GM12892 (cell line): Measurements from ENCODE around the gene ADAM23.

Experiments used
- DNase-seq: peaks from one replicate; pipeline ENCODE4 v3.0.0; 2011; ENCODE audit not compliant: insufficient read length
- FAIRE-seq: peaks from 2 replicates; lab custom pipeline; 2011; peaks lifted over from hg19 to GRCh38; lab: Jason Lieb, UNC
- POLR2A ChIP-seq: IDR thresholded peaks from 2 replicates; pipeline ENCODE4 v1.6.1; 2011; ENCODE audit warnings: low read depth, low read length, control low read depth
- POLR2AphosphoS5 ChIP-seq: IDR thresholded peaks from 2 replicates; pipeline ENCODE4 v1.6.1; 2011; ENCODE audit warnings: low read depth, low read length, control low read depth
- TAF1 ChIP-seq: IDR thresholded peaks from 2 replicates; pipeline ENCODE4 v1.6.1; 2011; ENCODE audit warnings: low read depth, mild to moderate bottlenecking, control low read depth, low read length, borderline replicate concordance

The ADAM23 gene

GRCh38 chr2:206611736-206612135 lies 168.4 kb downstream of the ADAM23 start:
- FAIRE-seq: no peak
- TF ChIP-seq TAF1: no peak
- TF ChIP-seq POLR2A: no peak
- DNase-seq: no peak

- no peak for FAIRE-seq
- no peak for DNase-seq
- TF ChIP-seq TAF1: no peak
- no peak for TF ChIP-seq POLR2A
Measured at GRCh38 chr2:206614811-206615210, 171.5 kb downstream of the ADAM23 start.

GRCh38 chr2:206615417-206616089 lies 172.2 kb downstream of the ADAM23 start:
- FAIRE-seq (no peak), DNase-seq (no peak)
- TF ChIP-seq TAF1: no peak

GRCh38 chr2:206616151-206616550 lies 172.8 kb downstream of the ADAM23 start:
- TF ChIP-seq POLR2AphosphoS5 (no peak), POLR2A (no peak), TAF1 (no peak)
- DNase-seq: no peak
- FAIRE-seq: no peak

- TF ChIP-seq POLR2AphosphoS5 (no peak), POLR2A (no peak), TAF1 (no peak)
- FAIRE-seq: no peak
- DNase-seq: no peak
Measured at GRCh38 chr2:206619011-206619410, 175.7 kb downstream of the ADAM23 start.

- DNase-seq (no peak), FAIRE-seq (no peak)
- no peak for TF ChIP-seq TAF1
Measured at GRCh38 chr2:206626108-206626507, 182.8 kb downstream of the ADAM23 start.

GRCh38 chr2:206627632-206628031 lies 184.3 kb downstream of the ADAM23 start:
- DNase-seq (no peak), FAIRE-seq (no peak)
- TF ChIP-seq POLR2A (no peak), POLR2AphosphoS5 (no peak), TAF1 (no peak)

- TF ChIP-seq POLR2AphosphoS5 (no peak), TAF1 (no peak), POLR2A (no peak)
- no peak for FAIRE-seq
- no peak for DNase-seq
Measured at GRCh38 chr2:206631340-206631739, 188.0 kb downstream of the ADAM23 start.

GRCh38 chr2:206635015-206635414 lies 191.7 kb downstream of the ADAM23 start:
- no peak for TF ChIP-seq POLR2AphosphoS5
- TF ChIP-seq POLR2A: no peak
- TF ChIP-seq TAF1: no peak
- FAIRE-seq (no peak), DNase-seq (no peak)

- FAIRE-seq: no peak
- no peak for DNase-seq
- no peak for TF ChIP-seq POLR2A
- no peak for TF ChIP-seq POLR2AphosphoS5
- TF ChIP-seq TAF1: no peak
Measured at GRCh38 chr2:206639636-206640035, 196.3 kb downstream of the ADAM23 start.

- no peak for DNase-seq
- TF ChIP-seq TAF1: no peak
- TF ChIP-seq POLR2A: no peak
- TF ChIP-seq POLR2AphosphoS5: no peak
- FAIRE-seq: no peak
Measured at GRCh38 chr2:206641226-206641625, 197.9 kb downstream of the ADAM23 start.

GRCh38 chr2:206642075-206643025 lies 199.0 kb downstream of the ADAM23 start, which contains the start of gene FAM237A:
Gene FAM237A (plus strand): TSS chr2:206642487. CDS start chr2:206644237, 1,750 bp downstream.
- DNase-seq (no peak), FAIRE-seq (no peak)
- TF ChIP-seq POLR2A (no peak), TAF1 (no peak), POLR2AphosphoS5 (no peak)
